GM19467 (cell line): ENCODE measurements around the gene NPS.

Experiments used
- ATAC-seq: cut with Tn5 transposase; IDR thresholded peaks from one replicate; pipeline ENCODE4 v1.9.1; 2021; ENCODE audit warnings: mild to moderate bottlenecking, moderate library complexity; ENCODE audit not compliant: unreplicated experiment

NPS gene

GRCh38 chr10:127549009-127549408 lies at the start of gene NPS:
NPS (plus strand) TSS chr10:127549309; CDS start chr10:127549369, 60 bp downstream.
- no peak for ATAC-seq

GRCh38 chr10:127500127-127500526 lies 49.0 kb upstream of the NPS start:
- no peak for ATAC-seq

GRCh38 chr10:127506094-127506493 lies 43.0 kb upstream of the NPS start:
- no peak for ATAC-seq

- no peak for ATAC-seq
Measured at GRCh38 chr10:127522298-127522697, 26.8 kb upstream of the NPS start.

GRCh38 chr10:127523476-127523875 lies 25.6 kb upstream of the NPS start:
- no peak for ATAC-seq

- no peak for ATAC-seq
Measured at GRCh38 chr10:127524229-127524628, 24.9 kb upstream of the NPS start.

GRCh38 chr10:127524908-127525665 lies 24.0 kb upstream of the NPS start:
- no peak for ATAC-seq

GRCh38 chr10:127525686-127526085 lies 23.4 kb upstream of the NPS start:
- ATAC-seq, result no peak

GRCh38 chr10:127526161-127526560 lies 22.9 kb upstream of the NPS start:
- no peak for ATAC-seq

- no peak for ATAC-seq
Measured at GRCh38 chr10:127527320-127527719, 21.8 kb upstream of the NPS start.

- ATAC-seq, result no peak
Measured at GRCh38 chr10:127527891-127528290, 21.2 kb upstream of the NPS start.

- ATAC-seq, result no peak
Measured at GRCh38 chr10:127532193-127532592, 16.9 kb upstream of the NPS start.

- ATAC-seq, result no peak
Measured at GRCh38 chr10:127532659-127533058, 16.4 kb upstream of the NPS start.

GRCh38 chr10:127534074-127534473 lies 15.0 kb upstream of the NPS start:
- no peak for ATAC-seq

GRCh38 chr10:127534496-127534895 lies 14.6 kb upstream of the NPS start:
- ATAC-seq, result no peak

- no peak for ATAC-seq
Measured at GRCh38 chr10:127535802-127536515, 13.2 kb upstream of the NPS start.

- ATAC-seq, result no peak
Measured at GRCh38 chr10:127536972-127537760, 11.9 kb upstream of the NPS start.

- no peak for ATAC-seq
Measured at GRCh38 chr10:127537924-127538323, 11.2 kb upstream of the NPS start.

- no peak for ATAC-seq
Measured at GRCh38 chr10:127548022-127548421, 1.1 kb upstream of the NPS start.

GRCh38 chr10:127550861-127551260 lies 1.8 kb downstream of the NPS start:
- no peak for ATAC-seq

GRCh38 chr10:127552446-127552845 lies 3.3 kb downstream of the NPS start:
- no peak for ATAC-seq

- no peak for ATAC-seq
Measured at GRCh38 chr10:127553417-127553816, 4.3 kb downstream of the NPS start.
